Kidney glomerular epithelial cell (primary cell): ENCODE measurements around the gene IDH2.

Experiments used
- DNase-seq: peaks from one replicate; lab custom pipeline; 2025; lab: John Stamatoyannopoulos, UW

IDH2 gene

DNA sequence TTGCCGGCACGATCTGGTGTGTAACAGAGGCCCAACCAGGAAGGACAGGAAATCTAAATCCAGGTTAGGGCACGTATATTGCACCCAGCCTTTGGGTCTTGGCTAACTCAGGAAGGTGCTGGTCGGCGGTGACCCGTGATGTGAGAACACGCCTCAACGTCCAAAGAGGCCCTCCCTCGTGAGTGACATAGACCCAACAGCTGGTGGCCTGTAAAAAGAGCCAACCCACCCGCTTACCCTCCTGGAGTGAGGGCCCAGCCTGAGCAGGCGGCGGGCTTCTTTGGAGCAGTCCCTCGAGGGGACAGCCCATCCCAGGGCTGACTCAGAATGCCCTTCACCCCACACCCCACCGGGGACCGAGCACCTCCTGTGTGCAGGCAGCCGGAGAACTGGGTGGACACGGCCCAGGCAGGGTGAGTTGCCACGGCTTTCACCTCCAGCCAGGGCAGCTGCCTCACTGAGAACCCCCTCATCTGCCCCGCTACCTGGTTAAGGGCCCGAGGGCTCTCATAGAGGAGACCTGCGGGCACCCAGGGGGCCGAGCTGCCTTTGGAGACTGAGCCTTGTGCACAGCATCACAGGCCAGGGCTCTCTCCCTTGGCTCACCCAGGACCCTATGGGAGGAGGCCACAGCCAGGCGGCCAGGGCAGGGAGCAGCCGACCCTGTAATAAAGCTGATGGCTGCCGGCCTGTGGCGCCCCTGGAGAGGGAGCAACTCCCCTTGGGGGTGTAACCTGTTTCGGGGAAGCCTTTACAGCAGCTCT, 59.3 kb downstream of the IDH2 start:
- no peak for DNase-seq

DNA sequence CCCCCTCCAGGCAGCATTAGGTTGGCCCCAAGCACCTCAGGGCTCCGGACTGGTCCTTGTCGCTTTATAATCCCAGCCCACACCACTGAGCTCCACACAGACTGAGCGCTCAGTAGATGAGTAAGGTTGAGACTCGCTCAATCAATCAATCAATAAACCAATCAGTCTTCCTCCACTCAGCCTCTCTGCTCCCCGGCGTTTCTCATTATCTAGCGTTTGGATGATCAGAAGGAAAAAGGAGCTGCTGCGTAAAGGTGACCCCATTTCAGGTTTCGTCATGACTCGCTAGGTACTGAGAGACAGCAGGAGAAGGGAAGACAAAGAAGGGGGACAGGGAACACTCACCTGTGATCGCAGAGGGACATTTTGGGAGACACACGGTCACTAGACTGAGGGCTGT, 59.9 kb downstream of the IDH2 start:
- no peak for DNase-seq

DNA sequence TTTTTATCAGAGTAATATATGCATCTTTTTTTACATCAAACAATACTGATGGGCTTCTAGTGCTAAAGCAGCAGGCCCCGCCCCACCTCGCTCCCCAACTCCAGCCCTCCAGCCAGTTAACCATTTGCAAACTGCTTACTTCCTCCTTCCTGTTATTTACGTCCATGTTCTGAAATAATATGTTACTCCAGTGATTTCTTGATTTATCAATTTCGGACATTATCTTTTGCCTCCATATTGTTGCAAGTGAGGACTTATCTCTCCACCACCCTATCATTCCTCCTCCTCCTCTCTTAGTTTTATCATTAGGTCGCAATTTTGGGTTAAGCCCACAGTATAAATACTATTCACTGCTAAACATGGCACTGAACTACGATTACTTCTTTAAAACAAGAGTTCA, 61.6 kb downstream of the IDH2 start:
- no peak for DNase-seq

DNA sequence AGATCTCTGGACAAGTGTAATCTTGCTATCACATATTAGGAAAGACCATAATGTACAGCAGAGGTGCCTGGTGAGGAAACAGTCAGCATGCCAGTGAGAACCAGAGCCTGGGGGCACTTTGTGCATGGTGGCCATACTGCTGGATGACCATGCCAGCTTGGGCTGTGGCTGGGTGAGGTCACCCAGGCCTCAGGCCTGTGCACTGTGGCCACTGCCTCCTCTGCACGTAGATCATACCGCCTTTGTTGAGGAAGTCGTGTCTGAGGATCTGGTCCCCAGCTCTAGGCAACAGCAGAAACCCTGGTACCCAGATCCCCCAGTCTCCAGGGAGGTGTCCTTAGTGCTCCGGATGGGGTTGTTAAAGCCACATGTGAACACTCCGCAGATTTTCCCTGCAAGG, 62.3 kb downstream of the IDH2 start:
- DNase-seq = no peak

DNA sequence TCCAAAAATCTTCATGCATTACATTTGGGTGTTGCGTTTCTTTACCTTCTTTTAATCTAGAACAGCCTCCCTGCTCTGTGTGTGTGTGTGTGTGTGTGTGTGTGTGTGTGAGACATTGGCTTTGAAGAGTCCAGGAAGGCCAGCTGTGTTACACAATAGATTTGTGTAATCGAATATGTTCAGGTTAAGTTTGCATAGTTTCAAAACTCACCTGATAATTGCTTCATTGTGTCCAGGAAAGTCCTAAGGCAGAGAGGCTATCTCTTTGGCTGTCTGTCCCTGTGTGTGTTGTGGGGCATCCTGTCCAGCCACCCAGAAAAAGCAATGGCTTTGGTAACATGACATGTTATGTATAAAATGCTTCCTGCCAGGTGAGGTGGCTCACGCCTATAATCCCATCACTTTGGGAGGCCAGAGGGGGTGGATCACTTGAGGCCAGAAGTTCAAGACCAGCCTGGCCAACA, 63.6 kb downstream of the IDH2 start:
- no peak for DNase-seq

DNA sequence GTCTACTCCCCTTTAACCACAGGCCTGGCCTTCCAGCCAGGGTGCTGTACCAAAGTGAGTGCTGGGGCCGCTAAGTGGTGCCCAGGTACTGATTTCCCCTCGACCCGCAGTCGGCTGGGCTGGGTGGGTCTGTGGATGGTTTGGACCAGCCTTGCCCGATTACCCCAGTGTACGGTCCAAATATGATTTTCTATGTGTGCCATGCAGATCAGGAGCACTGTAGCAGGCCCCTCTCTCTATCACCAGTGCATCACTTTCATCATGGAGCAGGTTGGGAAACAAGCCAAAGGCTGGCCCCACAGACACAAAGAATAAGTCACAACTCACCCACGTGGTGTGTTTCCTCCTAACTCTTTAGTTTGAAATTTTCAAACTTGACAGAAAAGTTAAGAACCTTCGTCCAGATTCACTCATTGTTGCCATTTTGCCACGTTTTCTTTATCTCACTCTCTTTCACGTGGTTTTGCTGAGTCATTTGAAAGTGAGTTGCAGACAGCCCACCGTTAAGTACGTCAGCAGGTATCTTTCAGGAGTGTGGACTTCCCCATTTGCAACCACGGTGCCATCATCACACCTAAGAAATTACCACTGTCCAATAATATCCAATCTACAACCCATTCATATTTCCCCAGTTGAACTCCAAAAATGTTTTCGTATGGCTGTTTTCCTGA, 64.2 kb downstream of the IDH2 start:
- no peak for DNase-seq

DNA sequence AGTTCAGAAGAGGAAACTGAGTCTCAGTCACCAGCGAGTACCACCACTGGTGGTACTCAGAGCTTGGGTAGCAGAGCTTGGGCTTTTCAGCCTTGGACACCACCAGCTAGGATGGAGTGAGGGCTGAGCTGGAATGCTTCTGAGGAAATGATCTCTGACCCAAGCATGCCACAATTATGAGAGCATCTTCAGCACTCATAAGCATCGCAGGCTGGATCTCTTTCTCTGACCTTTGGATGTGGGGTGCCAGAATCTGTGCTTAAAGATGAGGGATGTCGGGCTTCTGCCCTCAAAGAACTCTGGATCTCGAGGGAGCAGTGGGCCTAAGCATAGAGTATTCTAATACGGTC, 64.8 kb downstream of the IDH2 start:
- DNase-seq = no peak

DNA sequence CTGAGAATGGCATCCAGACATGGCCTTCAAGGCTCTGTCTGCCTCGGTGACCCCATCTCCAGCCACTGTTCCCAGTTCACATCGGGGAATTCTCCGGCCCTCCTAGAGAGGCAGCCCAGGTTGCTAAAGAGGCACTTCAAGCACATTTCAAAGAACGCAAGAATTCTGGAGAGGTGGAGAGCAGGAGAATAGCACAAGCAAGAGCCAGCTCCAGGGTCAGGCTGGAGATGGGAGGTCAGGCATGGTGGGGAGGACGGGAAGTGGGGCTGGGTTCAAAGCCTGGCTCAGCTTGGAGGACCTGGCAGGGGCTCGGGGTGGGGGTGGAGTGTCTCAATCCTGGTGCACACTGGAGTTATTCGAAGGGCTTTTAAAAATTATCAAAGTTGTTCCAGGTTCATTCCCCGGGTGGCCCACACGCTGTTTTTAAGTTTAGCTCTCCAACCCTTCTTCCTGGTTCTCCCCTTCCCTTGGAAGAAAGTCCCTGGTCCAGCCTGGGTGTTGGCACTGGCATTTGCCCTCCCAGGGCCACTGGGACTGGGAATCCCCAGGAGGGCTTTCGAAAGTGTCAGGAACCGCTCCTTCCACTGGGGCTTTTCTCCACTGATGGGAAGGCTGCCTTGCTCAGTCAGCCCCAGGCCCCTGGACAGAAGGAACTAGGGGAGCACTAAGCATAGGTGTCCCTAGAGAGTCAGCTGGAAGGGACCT, 65.3 kb downstream of the IDH2 start:
- DNase-seq = no peak

DNA sequence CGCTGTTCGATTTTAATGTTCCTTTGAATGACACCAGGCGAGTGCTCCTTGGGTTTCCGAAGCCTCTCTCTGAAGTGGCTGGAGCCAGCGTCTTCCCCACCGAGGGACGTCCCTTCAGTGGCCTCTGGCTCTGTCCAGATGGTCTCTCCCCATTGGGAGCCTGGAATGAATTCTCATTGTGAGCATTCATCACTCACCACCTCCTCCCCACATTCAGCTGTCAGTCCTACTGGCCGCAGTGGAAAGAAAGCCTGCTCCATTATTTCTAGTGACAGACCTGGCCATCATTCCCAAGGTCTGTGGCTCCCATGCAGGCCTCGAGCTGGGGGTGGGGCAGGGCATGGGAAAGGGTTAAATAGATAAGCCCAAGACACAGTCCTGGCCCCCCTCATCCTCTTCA, 65.9 kb downstream of the IDH2 start:
- no peak for DNase-seq

DNA sequence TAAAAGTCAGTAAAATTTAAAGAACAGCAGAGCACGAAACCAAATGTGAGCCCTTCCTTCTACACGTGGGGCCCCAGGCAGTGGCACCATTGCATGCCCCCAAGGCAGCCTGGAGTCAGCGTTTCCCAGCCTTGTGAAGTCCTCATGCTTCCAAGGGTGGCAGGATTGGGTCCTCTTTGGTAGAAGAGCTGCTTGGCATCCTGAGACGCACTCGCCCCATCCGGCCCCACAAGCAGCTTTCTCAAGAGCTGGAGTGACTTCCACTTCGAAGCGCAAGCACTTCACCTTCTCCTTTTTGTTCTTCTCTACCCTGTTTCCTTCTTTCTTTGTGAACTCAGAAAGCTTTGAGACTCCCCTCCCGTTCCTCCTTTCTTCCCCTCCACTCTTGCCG, 66.4 kb downstream of the IDH2 start:
- DNase-seq = no peak

DNA sequence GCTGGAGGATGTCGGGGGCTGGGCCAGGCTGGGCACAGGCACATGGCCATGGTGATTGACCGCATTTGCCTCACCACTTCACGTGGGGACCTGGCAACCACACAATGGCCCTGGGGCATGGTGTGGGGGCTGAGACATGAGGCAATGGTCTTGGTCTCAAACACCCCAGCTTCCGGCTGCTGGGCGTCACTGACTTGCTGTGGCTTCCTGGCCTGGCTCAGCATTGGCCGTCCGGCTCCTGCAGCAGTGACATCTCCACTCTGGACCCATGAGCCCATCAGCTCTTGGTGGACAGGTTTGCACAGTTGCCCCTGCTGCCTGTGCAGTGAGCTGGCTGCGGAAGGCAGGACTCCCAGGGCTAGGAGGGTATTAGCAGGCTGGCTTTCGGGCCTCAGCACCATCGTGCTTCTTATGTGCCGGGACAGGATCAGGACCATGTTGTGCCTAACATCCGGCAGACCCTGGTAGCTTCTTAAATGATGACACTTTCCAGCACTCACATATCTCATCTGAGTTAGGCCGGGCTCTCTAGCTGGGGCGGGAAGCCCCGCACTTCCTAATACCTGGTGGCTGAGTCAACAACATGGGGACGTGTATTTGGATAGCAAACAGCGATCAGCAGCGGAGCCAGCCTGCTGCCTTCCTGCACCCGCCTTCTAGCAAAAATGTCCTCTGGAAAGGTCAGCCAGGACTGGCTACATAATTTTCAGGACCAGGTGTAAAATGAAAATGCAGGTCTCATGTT, 67.0 kb downstream of the IDH2 start:
- no peak for DNase-seq

DNA sequence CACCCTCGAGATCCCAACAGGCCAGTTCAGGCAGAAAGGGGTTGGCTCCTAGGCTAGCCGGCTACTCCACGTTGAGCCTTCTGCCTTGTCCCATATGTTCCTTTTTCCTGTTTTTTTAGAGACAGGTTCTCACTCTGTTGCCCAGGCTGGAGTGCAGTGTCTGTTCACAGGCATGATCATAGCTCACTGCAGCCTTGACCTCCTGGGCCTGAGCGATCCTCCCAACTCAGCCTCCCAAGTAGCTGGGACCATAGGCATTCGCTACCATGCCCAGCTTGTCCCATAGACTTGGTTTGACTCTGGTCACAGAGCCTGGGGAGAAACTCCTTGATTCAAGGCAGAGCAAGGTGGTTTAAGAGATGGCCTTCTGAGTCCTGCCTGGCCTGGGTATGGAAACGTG, 68.8 kb downstream of the IDH2 start:
- DNase-seq = no peak
